Middle frontal gyrus (tissue), 1 donor: ENCODE measurements around the gene HOXB1.
"Not testable (repeated sequence)": the region's sequence is repeated elsewhere in the genome, so short reads cannot be mapped to it uniquely, and the experiment has no call there.

ENCODE experiments used
- DNase-seq: peaks from one replicate; pipeline ENCODE4 v3.0.0-alpha.2; 2015; ENCODE audit warnings: low spot score; ENCODE audit errors: extremely low spot score

Gene HOXB1

GRCh38 chr17:48499735-48500434 lies 30.9 kb downstream of the HOXB1 start:
- DNase-seq = no peak

GRCh38 chr17:48499248-48499647 lies 31.6 kb downstream of the HOXB1 start:
- DNase-seq = no peak

GRCh38 chr17:48498164-48498850 lies 32.5 kb downstream of the HOXB1 start:
- DNase-seq = no peak

GRCh38 chr17:48497103-48497502 lies 33.7 kb downstream of the HOXB1 start:
- DNase-seq = no peak

GRCh38 chr17:48494335-48494734 lies 36.5 kb downstream of the HOXB1 start:
- DNase-seq = no peak

GRCh38 chr17:48492401-48493298 lies 38.2 kb downstream of the HOXB1 start:
- DNase-seq = no peak

- no peak for DNase-seq
Measured at GRCh38 chr17:48491527-48492273, 39.1 kb downstream of the HOXB1 start.

GRCh38 chr17:48490451-48490892 lies 40.3 kb downstream of the HOXB1 start:
- DNase-seq = no peak

GRCh38 chr17:48489781-48490180 lies 41.0 kb downstream of the HOXB1 start:
- DNase-seq = no peak

- no peak for DNase-seq
Measured at GRCh38 chr17:48488548-48489106, 42.2 kb downstream of the HOXB1 start.

- no peak for DNase-seq
Measured at GRCh38 chr17:48487221-48487620, 43.6 kb downstream of the HOXB1 start.

- DNase-seq = no peak
Measured at GRCh38 chr17:48486557-48486956, 44.3 kb downstream of the HOXB1 start.

- no peak for DNase-seq
Measured at GRCh38 chr17:48484850-48485249, 46.0 kb downstream of the HOXB1 start.

GRCh38 chr17:48484256-48484655 lies 46.6 kb downstream of the HOXB1 start:
- no peak for DNase-seq

GRCh38 chr17:48483471-48484131 lies 47.2 kb downstream of the HOXB1 start:
- no peak for DNase-seq

GRCh38 chr17:48483004-48483403 lies 47.8 kb downstream of the HOXB1 start:
- no peak for DNase-seq

- not testable (repeated sequence) for DNase-seq
Measured at GRCh38 chr17:48482301-48482700, 48.5 kb downstream of the HOXB1 start.

GRCh38 chr17:48479014-48479402 lies 51.8 kb downstream of the HOXB1 start:
- DNase-seq = no peak
